Measurements from ENCODE around the gene TSN.

- TF ChIP-seq CTCF (IDR thresholded peaks at IDR 0.05 in 2 of 3, conservative IDR thresholded peaks at IDR 0.05 in 1 of 3; ENCODE audit: borderline replicate concordance in 1 of 3, insufficient read depth in 1 of 3, low read depth in 2 of 3, low read length in 2 of 3) (no peak), SRF (IDR thresholded peaks at IDR 0.05; ENCODE audit: low read depth) (no peak)
- TF ChIP-seq, protein P1, sequence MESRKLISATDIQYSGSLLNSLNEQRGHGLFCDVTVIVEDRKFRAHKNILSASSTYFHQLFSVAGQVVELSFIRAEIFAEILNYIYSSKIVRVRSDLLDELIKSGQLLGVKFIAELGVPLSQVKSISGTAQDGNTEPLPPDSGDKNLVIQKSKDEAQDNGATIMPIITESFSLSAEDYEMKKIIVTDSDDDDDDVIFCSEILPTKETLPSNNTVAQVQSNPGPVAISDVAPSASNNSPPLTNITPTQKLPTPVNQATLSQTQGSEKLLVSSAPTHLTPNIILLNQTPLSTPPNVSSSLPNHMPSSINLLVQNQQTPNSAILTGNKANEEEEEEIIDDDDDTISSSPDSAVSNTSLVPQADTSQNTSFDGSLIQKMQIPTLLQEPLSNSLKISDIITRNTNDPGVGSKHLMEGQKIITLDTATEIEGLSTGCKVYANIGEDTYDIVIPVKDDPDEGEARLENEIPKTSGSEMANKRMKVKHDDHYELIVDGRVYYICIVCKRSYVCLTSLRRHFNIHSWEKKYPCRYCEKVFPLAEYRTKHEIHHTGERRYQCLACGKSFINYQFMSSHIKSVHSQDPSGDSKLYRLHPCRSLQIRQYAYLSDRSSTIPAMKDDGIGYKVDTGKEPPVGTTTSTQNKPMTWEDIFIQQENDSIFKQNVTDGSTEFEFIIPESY (IDR thresholded peaks at IDR 0.05; ENCODE audit: extremely low read depth, insufficient replicate concordance, low read length), result no peak
Measured at GRCh38 chr2:121816797-121817196, 61.3 kb downstream of the TSN start.
